Body of pancreas (tissue), 4 donors: ENCODE data around the gene BACH2. TPM values are rescaled to one million over a fixed set of nuclear protein-coding genes. Genes with fewer than 3 reads are reported as not detected.

Source experiments
- ATAC-seq: fragments of 150-250 bp; one replicate; pipeline ENCODE4 v1.9.1; 2016
- DNase-seq, 4 donors: peaks; one replicate each; pipeline ENCODE4 v3.0.0-alpha.2; 2019
- H3K27ac ChIP-seq, 4 donors: fragments of 200-600 bp; sonication (generic); 1 replicate in 3 of 4; 2 replicates in 1 of 4; pipeline versions ENCODE4 v1.5.1 to v1.6.1; 2016 to 2019; ENCODE audit warnings: mild to moderate bottlenecking in 1 of 4, mixed read lengths in 1 of 4, moderate library complexity in 1 of 4
- H3K27me3 ChIP-seq, 2 donors: fragments of 200-600 bp; sonication (generic); one replicate each; pipeline ENCODE4 v1.6.0; 2016; ENCODE audit warnings: mild to moderate bottlenecking in 1 of 2
- H3K36me3 ChIP-seq, 2 donors: fragments of 200-600 bp; sonication (generic); replicated peaks in 1 of 2; 2 replicates each; pipeline ENCODE4 v1.5.1; 2016; ENCODE audit warnings: low read depth in 2 of 2; ENCODE audit not compliant: insufficient read depth in 1 of 2
- H3K4me1 ChIP-seq: fragments of 200-600 bp; sonication (generic); one replicate; pipeline ENCODE4 v1.6.0; 2016
- H3K4me3 ChIP-seq, 2 donors: fragments of 200-600 bp; sonication (generic); 1 replicate in 1 of 2; 2 replicates in 1 of 2; pipeline ENCODE4 v1.5.1; 2016 to 2019
- H3K9me3 ChIP-seq, 3 donors: fragments of 200-600 bp; sonication (generic); 1 replicate in 2 of 3; 2 replicates in 1 of 3; pipeline ENCODE4 v1.5.1; 2016
- CTCF ChIP-seq, 7 experiments: fragments of 450-650 bp in 4 of 7; fragments of 200-600 bp in 3 of 7; sonication (generic) in 3 of 7; IDR thresholded peaks; one replicate each; pipeline ENCODE4 v1.5.1; 2016 to 2019; ENCODE audit warnings: antibody characterized with exemption in 7 of 7
- POLR2A ChIP-seq, 3 donors: fragments of 450-650 bp; IDR thresholded peaks; one replicate each; pipeline ENCODE4 v1.6.1; 2016; ENCODE audit warnings: antibody characterized with exemption in 3 of 3, mild to moderate bottlenecking in 2 of 3
- WGBS, 2 donors: methylation state at CpG; one replicate each; pipeline ENCODE4 v1.1.5; 2017; 5-methylcytosine and 5-hydroxymethylcytosine counted together
- intact Hi-C: fragments of 100-400 bp; cut with DNase I; formaldehyde crosslinking; loops from one replicate; pipeline ENCODE4 v1.15.1; 2023
- total RNA-seq, 2 donors: library from RNA; depleted of rRNA; stranded (reverse); fragments of >200 nt; gene quantifications; one replicate each; pipeline ENCODE4 v1.1.0, GENCODE V29; 2016

Gene BACH2
- total RNA-seq, 2 donors from 2014 or later: 2.1 to 3.3 TPM

GRCh38 chr6:89986650-89987074 lies 310.0 kb downstream of the BACH2 start:
- no peak overlapping the region for H3K4me3 ChIP-seq
- H3K36me3 ChIP-seq: no peaks in the 10 kb centered on the region
- no peak overlapping the region for H3K27ac ChIP-seq
- TF ChIP-seq CTCF (IDR thresholded peaks at IDR 0.05) (no peak), POLR2A (IDR thresholded peaks at IDR 0.05) (no peak)
- no peaks in the 10 kb centered on the region for H3K27me3 ChIP-seq
- DNase-seq: no peak
- no peaks in the 10 kb centered on the region for H3K9me3 ChIP-seq
- 83 to 89% methylated on average over 3 of the region's 3 CpGs for WGBS, 2 donors
- no peak for ATAC-seq
- intact Hi-C loops: no loop called here
- no peaks in the 10 kb centered on the region for H3K4me1 ChIP-seq

- intact Hi-C loops: no loop called here
- ATAC-seq: no peak
Measured at GRCh38 chr6:89985751-89986493, 310.7 kb downstream of the BACH2 start.

DNA sequence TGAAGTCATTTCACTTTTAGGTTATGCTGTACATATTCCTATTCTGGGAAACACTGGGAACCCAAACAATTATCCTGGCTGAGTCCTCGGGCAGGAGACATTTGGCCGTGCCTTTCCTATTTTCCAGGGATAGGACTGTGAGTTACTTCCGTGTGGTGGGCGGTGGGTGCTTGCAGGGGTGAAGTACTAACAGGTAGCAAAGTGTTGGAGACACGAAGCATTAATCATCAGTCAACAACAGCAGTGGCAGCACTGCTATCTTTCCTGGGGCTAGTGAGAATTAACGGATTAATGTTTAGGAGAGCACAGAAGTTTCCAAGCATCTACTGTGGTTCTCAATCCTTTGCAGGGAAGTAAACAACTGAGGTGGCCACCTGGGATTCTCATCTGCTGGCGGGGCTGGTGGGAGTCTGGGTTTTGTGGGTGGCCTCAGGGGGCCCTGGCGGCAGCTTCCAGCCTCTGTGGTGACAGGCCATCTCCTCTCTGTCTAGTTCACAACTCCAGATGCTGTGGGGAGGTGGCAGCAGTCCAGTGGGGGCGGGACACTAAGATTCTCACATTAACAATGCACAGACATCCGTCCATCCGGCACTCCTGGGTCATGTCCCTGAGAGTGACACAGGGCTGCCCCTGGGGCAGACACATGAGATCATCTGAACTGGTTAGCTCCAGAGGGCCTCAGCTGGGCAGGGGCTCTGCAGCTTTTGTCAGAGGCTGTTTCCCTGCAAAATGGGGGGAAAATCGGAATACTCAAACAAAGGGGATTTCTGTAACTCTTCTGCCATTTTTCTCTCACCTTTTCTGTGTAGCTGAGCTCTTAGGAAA lies 311.5 kb downstream of the BACH2 start:
- intact Hi-C loops: no loop called here
- Histone ChIP-seq H3K9me3 (no peaks in the 10 kb centered on the region), H3K27me3 (no peaks in the 10 kb centered on the region), H3K27ac (no peak overlapping the region), H3K36me3 (no peaks in the 10 kb centered on the region), H3K4me1 (no peaks in the 10 kb centered on the region), H3K4me3 (no peak overlapping the region)
- TF ChIP-seq POLR2A (IDR thresholded peaks at IDR 0.05) (no peak), CTCF (IDR thresholded peaks at IDR 0.05) (no peak)
- 66 to 68% methylated on average over 7 to 12 of the region's 12 CpGs for WGBS, 2 donors
- peak in 3 of 4 donors; percentile 21 to 33 (median 26) for DNase-seq
- ATAC-seq: peak; percentile 36

More at GRCh38 chr6:89985751-89986493, 310.7 kb downstream of the BACH2 start:
- H3K27ac ChIP-seq: no peak overlapping the region
- no peaks in the 10 kb centered on the region for H3K9me3 ChIP-seq
- DNase-seq: no peak
- WGBS, 2 donors: 91% methylated on average over 11 of the region's 11 CpGs
- no peaks in the 10 kb centered on the region for H3K4me1 ChIP-seq
- TF ChIP-seq POLR2A (IDR thresholded peaks at IDR 0.05) (no peak), CTCF (IDR thresholded peaks at IDR 0.05) (no peak)
- H3K36me3 ChIP-seq: no peaks in the 10 kb centered on the region
- H3K27me3 ChIP-seq: no peaks in the 10 kb centered on the region
- no peak overlapping the region for H3K4me3 ChIP-seq

DNA sequence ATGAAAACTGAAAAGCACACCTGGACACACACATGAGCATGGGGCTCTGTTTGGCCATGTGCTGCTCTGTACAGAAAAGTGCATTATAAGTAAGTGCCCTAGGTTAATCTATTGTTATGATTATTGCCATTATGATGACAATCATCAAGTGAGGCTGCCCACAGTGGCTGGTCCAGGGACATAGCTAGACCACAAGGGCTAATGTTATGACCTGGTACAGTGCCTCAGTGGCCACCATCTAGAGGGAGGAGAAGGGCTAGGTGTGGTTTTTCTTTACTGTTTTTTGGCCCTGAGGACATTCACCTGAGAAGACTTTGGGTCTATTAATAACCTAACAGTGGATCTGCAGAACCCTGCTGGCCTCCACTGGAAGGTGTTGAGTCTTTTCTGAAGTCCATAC lies 316.3 kb downstream of the BACH2 start:
- no peak for ATAC-seq
- Histone ChIP-seq H3K27ac (no peak overlapping the region), H3K36me3 (no peaks in the 10 kb centered on the region), H3K4me3 (no peak overlapping the region), H3K9me3 (no peaks in the 10 kb centered on the region), H3K27me3 (no peaks in the 10 kb centered on the region), H3K4me1 (no peaks in the 10 kb centered on the region)
- intact Hi-C loops: no loop called here
- TF ChIP-seq POLR2A (IDR thresholded peaks at IDR 0.05) (no peak), CTCF (IDR thresholded peaks at IDR 0.05) (no peak)
- DNase-seq: no peak
